Hepatocyte (in vitro differentiated cells): ENCODE results near the gene NTF4. TPM values are rescaled to one million over a fixed set of nuclear protein-coding genes. Genes with fewer than 3 reads are reported as not detected.

Experiments
- DNase-seq: peaks from one replicate; pipeline ENCODE4 v3.0.0-alpha.2; 2016; ENCODE audit warnings: low spot score
- H2AFZ ChIP-seq: fragments of 200-600 bp; sonication (generic); 2 replicates; pipeline ENCODE4 v1.6.0; 2016; ENCODE audit warnings: antibody characterized with exemption, mild to moderate bottlenecking
- H3K27ac ChIP-seq: fragments of 200-600 bp; sonication (generic); 2 replicates; pipeline ENCODE4 v1.5.1; 2016; ENCODE audit warnings: mild to moderate bottlenecking
- H3K27me3 ChIP-seq: fragments of 200-600 bp; sonication (generic); 2 replicates; pipeline ENCODE4 v1.6.1; 2016
- H3K36me3 ChIP-seq: fragments of 200-600 bp; sonication (generic); replicated peaks from 2 replicates; pipeline ENCODE4 v1.5.1; 2016; ENCODE audit warnings: low read depth; ENCODE audit not compliant: insufficient read depth
- H3K4me1 ChIP-seq: fragments of 200-600 bp; sonication (generic); 2 replicates; pipeline ENCODE4 v1.5.1; 2016; ENCODE audit warnings: mild to moderate bottlenecking, moderate library complexity; ENCODE audit not compliant: insufficient read depth
- H3K4me2 ChIP-seq: fragments of 200-600 bp; sonication (generic); 2 replicates; pipeline ENCODE4 v1.6.0; 2016
- H3K4me3 ChIP-seq: fragments of 200-600 bp; sonication (generic); 2 replicates; pipeline ENCODE4 v1.5.1; 2016; ENCODE audit warnings: mild to moderate bottlenecking
- H3K79me2 ChIP-seq: fragments of 200-600 bp; sonication (generic); 2 replicates; pipeline ENCODE4 v1.6.0; 2017; ENCODE audit warnings: mild to moderate bottlenecking
- H3K9me2 ChIP-seq: fragments of 200-600 bp; sonication (generic); replicated peaks from 2 replicates; pipeline ENCODE4 v1.6.0; 2017; ENCODE audit warnings: mild to moderate bottlenecking; ENCODE audit not compliant: insufficient read depth
- H3K9me3 ChIP-seq: fragments of 200-600 bp; sonication (generic); 2 replicates; pipeline ENCODE4 v1.5.1; 2016; ENCODE audit warnings: low read depth, mild to moderate bottlenecking
- H4K20me1 ChIP-seq: fragments of 200-600 bp; sonication (generic); 2 replicates; pipeline ENCODE4 v1.6.0; 2016; ENCODE audit warnings: mild to moderate bottlenecking; ENCODE audit not compliant: insufficient read depth, poor library complexity, severe bottlenecking
- EZH2 ChIP-seq: fragments of 200-600 bp; sonication (generic); IDR thresholded peaks from 2 replicates; pipeline ENCODE4 v1.6.1; 2016; ENCODE audit warnings: antibody characterized with exemption, mild to moderate bottlenecking, borderline replicate concordance
- EZH2phosphoT487 ChIP-seq: fragments of 200-600 bp; sonication (generic); IDR thresholded peaks from one replicate; pipeline ENCODE4 v1.6.1; 2018; ENCODE audit warnings: antibody characterized with exemption, mild to moderate bottlenecking, low read depth, moderate library complexity; ENCODE audit not compliant: unreplicated experiment, severe bottlenecking
- WGBS: methylation state at CpG from one replicate; pipeline ENCODE4 v1.1.6; 2016; ENCODE audit warnings: low lambda C conversion rate; ENCODE audit errors: missing lambda C conversion rate; 5-methylcytosine and 5-hydroxymethylcytosine counted together
- polyA plus RNA-seq: library from polyadenylated mRNA; unstranded; fragments of >200 nt; fragmentation: Nextera tagmentation; extraction: Ambion mirVana; gene quantifications from 2 replicates; pipeline ENCODE4 v1.2.1, GENCODE V29; 2016
- total RNA-seq: library from RNA; depleted of rRNA; stranded (reverse); fragments of >200 nt; gene quantifications from 2 replicates; pipeline ENCODE4 v1.2.3, GENCODE V29; 2014
- TF ChIP-seq, protein P1 (sequence below): fragments of 200-600 bp; sonication (generic); IDR thresholded peaks from 2 replicates; pipeline ENCODE4 v1.5.1; 2016; ENCODE audit warnings: antibody characterized with exemption, mild to moderate bottlenecking; ENCODE audit not compliant: poor library complexity

Gene NTF4
- total and polyA plus RNA-seq, 2 experiments from 2014 or later: 2.9 to 6.9 TPM

- TF ChIP-seq EZH2 (no peak), EZH2phosphoT487 (no peak)
- TF ChIP-seq, protein P1, sequence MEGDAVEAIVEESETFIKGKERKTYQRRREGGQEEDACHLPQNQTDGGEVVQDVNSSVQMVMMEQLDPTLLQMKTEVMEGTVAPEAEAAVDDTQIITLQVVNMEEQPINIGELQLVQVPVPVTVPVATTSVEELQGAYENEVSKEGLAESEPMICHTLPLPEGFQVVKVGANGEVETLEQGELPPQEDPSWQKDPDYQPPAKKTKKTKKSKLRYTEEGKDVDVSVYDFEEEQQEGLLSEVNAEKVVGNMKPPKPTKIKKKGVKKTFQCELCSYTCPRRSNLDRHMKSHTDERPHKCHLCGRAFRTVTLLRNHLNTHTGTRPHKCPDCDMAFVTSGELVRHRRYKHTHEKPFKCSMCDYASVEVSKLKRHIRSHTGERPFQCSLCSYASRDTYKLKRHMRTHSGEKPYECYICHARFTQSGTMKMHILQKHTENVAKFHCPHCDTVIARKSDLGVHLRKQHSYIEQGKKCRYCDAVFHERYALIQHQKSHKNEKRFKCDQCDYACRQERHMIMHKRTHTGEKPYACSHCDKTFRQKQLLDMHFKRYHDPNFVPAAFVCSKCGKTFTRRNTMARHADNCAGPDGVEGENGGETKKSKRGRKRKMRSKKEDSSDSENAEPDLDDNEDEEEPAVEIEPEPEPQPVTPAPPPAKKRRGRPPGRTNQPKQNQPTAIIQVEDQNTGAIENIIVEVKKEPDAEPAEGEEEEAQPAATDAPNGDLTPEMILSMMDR: no peak
- WGBS: 92% methylated on average over 10 of the region's 12 CpGs
- no peaks in the 10 kb centered on the region for H3K36me3 ChIP-seq
Measured at GRCh38 chr19:49101160-49101559, 36.5 kb upstream of the NTF4 start.

GRCh38 chr19:49098795-49099194, 34.2 kb upstream of the NTF4 start:
- H3K27ac ChIP-seq: no peak overlapping the region
- no peak overlapping the region for H3K4me2 ChIP-seq
- H3K79me2 ChIP-seq: peaks cover 46% of the 10 kb centered on the region
- no peak for DNase-seq
- no peaks in the 10 kb centered on the region for H3K36me3 ChIP-seq
- no peaks in the 10 kb centered on the region for H3K9me2 ChIP-seq
- peaks cover 64% of the 10 kb centered on the region for H4K20me1 ChIP-seq
- H3K9me3 ChIP-seq: no peaks in the 10 kb centered on the region
- no peaks in the 10 kb centered on the region for H3K4me1 ChIP-seq
- TF ChIP-seq, protein P1: no peak
- no peak for TF ChIP-seq EZH2
- TF ChIP-seq EZH2phosphoT487: no peak
- no peaks in the 10 kb centered on the region for H3K27me3 ChIP-seq
- H2AFZ ChIP-seq: no peak overlapping the region
- H3K4me3 ChIP-seq: no peak overlapping the region
- 90% methylated on average over 4 of the region's 4 CpGs for WGBS

More at GRCh38 chr19:49101160-49101559, 36.5 kb upstream of the NTF4 start:
- peaks cover 33% of the 10 kb centered on the region for H3K79me2 ChIP-seq
- peaks cover 42% of the 10 kb centered on the region for H4K20me1 ChIP-seq
- no peak for DNase-seq
- H3K27me3 ChIP-seq: no peaks in the 10 kb centered on the region
- no peak overlapping the region for H3K4me2 ChIP-seq
- no peak overlapping the region for H2AFZ ChIP-seq
- no peak overlapping the region for H3K4me3 ChIP-seq
- H3K9me3 ChIP-seq: no peaks in the 10 kb centered on the region
- no peak overlapping the region for H3K27ac ChIP-seq
- H3K4me1 ChIP-seq: no peaks in the 10 kb centered on the region
- H3K9me2 ChIP-seq: no peaks in the 10 kb centered on the region

GRCh38 chr19:49097453-49098288, 33.1 kb upstream of the NTF4 start:
- TF ChIP-seq, protein P1: peak; percentile 97
- TF ChIP-seq EZH2: no peak
- H4K20me1 ChIP-seq: peaks cover 58% of the 10 kb centered on the region
- DNase-seq: peak; percentile 83
- peak overlapping the region; percentile 3 for H3K27ac ChIP-seq
- no peaks in the 10 kb centered on the region for H3K4me1 ChIP-seq
- H3K4me3 ChIP-seq: no peak overlapping the region
- no peak overlapping the region for H3K4me2 ChIP-seq
- no peaks in the 10 kb centered on the region for H3K9me2 ChIP-seq
- H3K36me3 ChIP-seq: no peaks in the 10 kb centered on the region
- WGBS: 50% methylated on average over 8 of the region's 8 CpGs
- no peaks in the 10 kb centered on the region for H3K9me3 ChIP-seq
- no peaks in the 10 kb centered on the region for H3K27me3 ChIP-seq
- H2AFZ ChIP-seq: no peak overlapping the region
- peaks cover 55% of the 10 kb centered on the region for H3K79me2 ChIP-seq
